Amniotic stem cell (primary cell): Measurements from ENCODE around the gene TFR2.

ENCODE experiments used
- DNase-seq: peaks from one replicate; lab custom pipeline; 2025; lab: John Stamatoyannopoulos, UW

Gene TFR2

GRCh38 chr7:100585511-100586265 is 55.7 kb downstream of the TFR2 start, which contains the start of gene LRCH4:
Gene LRCH4, minus strand, starts transcription at chr7:100586129. Its CDS starts 29 bp downstream, at chr7:100586100.
- no peak for DNase-seq

- DNase-seq, result peak; percentile 51
Measured at GRCh38 chr7:100584683-100585510, 56.5 kb downstream of the TFR2 start.

DNA sequence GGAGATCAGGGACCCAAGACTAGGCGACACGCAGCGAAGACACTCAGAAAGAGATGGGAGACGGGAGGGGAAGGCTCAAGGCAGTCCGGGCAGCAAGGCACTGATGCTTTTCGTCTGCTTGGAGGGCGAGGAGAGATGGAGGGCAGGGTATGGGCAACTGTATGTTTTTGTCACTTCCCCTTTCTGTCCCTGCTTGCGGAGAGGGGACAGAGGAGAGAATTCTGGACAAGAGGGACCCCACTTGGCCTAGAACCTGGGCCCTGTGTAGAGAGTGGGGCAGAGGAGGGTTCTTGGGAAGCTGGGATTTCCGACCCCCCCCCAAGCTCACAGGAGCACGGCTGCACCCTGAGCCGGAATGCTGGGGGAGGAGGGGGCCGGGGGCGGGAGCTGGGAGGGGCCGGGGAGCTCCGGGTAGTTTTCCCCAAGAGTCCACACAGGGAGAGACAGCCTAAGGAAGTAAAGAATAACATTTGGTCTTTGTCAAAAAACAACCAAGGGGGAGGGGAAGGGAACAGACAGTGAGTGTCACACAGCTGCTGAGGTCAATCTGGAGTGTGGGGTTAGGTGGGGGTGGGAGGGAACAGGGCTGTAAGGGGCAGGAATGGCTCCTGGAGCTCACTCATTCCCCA is 57.2 kb downstream of the TFR2 start:
- no peak for DNase-seq

- no peak for DNase-seq
Measured at GRCh38 chr7:100583132-100584053, 58.0 kb downstream of the TFR2 start.

DNA sequence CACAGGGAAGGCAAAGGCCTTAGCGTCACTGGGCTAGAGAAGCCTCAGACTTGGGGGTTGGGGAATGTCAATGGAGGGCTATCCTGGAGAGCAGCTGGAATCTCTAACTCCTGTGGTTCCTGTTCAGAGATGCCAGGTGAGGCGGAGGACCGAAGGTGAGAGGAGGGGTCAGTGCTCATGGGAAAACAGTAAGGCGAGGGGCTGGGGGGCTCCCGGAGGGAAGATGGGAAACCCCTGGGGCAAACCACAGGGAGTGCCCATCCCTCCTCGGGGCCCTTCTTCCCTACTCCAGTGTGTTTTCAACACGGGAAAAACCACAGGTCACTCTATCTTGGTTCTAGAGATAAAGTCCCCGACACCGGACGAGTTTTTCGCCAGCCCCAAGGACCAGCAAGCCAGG is 58.7 kb downstream of the TFR2 start:
- DNase-seq, result no peak

GRCh38 chr7:100582041-100582579 is 59.2 kb downstream of the TFR2 start:
- DNase-seq, result no peak

- DNase-seq, result no peak
Measured at GRCh38 chr7:100580466-100581283, 60.7 kb downstream of the TFR2 start.

GRCh38 chr7:100578246-100579183 is 62.8 kb downstream of the TFR2 start:
- DNase-seq, result no peak

- DNase-seq, result no peak
Measured at GRCh38 chr7:100577507-100577906, 63.8 kb downstream of the TFR2 start.

GRCh38 chr7:100577103-100577502 is 64.2 kb downstream of the TFR2 start:
- DNase-seq, result no peak

DNA sequence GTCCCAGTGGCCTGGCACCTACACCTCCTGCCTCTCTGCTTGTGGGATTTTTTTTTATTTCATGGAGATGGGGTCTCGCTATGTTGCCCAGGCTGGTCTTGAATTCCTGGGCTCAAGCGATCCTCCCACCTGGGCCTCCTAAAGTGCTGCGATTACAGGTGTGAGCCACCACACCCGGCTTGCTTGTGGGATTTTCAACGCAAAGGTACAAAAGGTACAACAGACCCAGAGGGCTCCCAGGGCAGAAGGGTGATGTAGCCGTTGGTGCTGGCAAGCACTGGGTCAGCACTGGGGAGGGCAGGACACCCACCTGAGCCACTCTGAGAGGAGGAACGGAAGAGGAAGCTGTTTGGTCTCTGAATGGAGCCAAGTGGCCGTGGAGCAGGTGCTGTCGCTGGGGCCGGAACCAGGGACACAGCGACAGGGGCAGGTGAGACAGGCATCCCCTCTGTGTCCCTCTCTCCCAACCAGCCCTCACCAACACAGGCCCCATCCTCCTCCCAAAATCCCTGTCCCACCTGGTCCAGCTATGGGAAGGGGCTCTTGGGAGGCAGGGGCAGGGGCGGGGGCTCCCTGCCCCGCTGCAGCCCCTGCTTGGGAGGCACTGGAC is 64.9 kb downstream of the TFR2 start:
- DNase-seq, result no peak

- DNase-seq, result no peak
Measured at GRCh38 chr7:100575746-100576383, 65.5 kb downstream of the TFR2 start.

DNA sequence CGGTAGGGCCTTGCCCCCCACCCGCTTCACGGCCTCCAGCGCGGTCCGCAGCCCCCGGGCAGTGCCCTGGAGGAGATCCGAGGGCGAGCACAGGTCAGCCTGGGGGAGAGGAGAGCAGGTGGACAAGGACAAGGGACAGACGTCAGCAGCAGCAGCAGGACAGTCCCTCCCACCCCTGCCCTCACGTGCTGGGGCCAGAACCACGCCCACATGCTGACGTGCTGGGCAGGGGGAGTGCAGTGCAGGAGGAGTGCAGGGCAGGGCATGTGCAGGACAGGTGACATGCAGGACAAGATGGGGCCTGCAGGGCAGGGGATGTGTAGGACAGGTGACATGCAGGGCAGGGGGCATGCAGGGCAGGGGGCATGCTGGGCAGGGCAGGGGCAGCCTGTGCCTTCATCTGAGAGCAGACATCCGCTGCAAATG is 66.1 kb downstream of the TFR2 start:
- DNase-seq, result no peak

- DNase-seq, result no peak
Measured at GRCh38 chr7:100574362-100575205, 66.8 kb downstream of the TFR2 start.

DNA sequence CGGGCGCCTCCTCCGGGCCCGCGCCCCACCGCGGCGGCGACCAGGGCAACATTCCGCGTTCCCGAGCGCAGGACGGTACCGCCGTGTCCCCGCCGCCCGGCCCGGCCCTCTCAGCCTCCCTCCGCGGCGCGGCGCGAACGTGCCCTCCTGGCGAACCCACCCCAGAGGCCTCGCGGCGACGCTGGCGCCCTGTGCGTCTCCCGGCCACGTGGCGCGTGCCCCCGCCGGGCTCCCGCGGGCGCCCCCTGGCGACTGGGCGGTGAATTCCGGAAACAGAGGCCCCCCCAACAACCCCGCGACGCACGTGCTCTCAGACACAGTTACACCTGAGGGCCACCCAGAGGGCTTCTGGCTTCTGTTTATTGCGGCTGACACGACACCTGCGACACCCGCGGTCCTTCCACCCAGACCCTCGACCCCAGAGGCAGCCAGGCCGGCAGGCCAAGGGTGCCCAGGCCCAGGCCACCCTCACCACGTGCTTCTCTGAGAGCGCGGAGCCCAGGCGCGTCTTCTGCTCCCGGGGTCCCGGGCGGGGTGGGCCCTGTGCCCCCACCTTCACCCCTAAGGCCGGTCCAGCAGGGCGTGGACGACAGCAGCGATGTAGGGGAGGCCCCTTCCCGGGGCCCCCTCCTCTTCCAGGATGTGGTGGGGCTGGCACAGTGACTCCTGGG is 67.5 kb downstream of the TFR2 start, which contains the start of gene SAP25:
Gene SAP25 (minus strand): TSS at position 210 of the 671 bp plus-strand sequence. CDS start 158 bp downstream, at position 52.
- DNase-seq, result no peak

GRCh38 chr7:100572949-100573675 is 68.2 kb downstream of the TFR2 start:
- DNase-seq, result no peak
